ENCODE results near the gene ZBTB20. TPM values are rescaled to one million over a fixed set of nuclear protein-coding genes. Genes with fewer than 3 reads are reported as not detected.

Gene ZBTB20
- total RNA-seq, 4 donors from 2014 or later: 69.9 to 112 (median 80.8) TPM

- 58% methylated on average over 7 of the region's 7 CpGs for WGBS
- peaks cover 35 to 50% (median 38%) of the 10 kb centered on the region in 4 donors for H3K4me1 ChIP-seq
- intact Hi-C loops (cut with DNase I): no loop called here
These were observed 691.7 kb downstream of the ZBTB20 start for GRCh38 chr3:114455432-114455831.

GRCh38 chr3:114454551-114455251, 692.4 kb downstream of the ZBTB20 start:
- DNase-seq (ENCODE audit: extremely low spot score): no peak
- H3K4me3 ChIP-seq: peak overlapping the region; percentile 48 to 62 (median 59)
- 7% methylated on average over 12 of the region's 12 CpGs for WGBS
- intact Hi-C loops (cut with DNase I): no loop called here
- H3K27me3 ChIP-seq: no peaks in the 10 kb centered on the region
- no peaks in the 10 kb centered on the region for H3K9me3 ChIP-seq
- peaks cover 35 to 50% (median 38%) of the 10 kb centered on the region in 4 donors for H3K4me1 ChIP-seq
- peak overlapping the region; percentile 52 to 68 (median 64) for H3K27ac ChIP-seq (replicated peaks in 1 of 4)
- TF ChIP-seq POLR2A (IDR thresholded peaks at IDR 0.05; ENCODE audit: low read depth) (no peak), CTCF (IDR thresholded peaks at IDR 0.05) (peak in 2 of 3 experiments; percentile 9 to 40)
- H3K36me3 ChIP-seq: no peaks in the 10 kb centered on the region

More at GRCh38 chr3:114455432-114455831, 691.7 kb downstream of the ZBTB20 start:
- Histone ChIP-seq H3K36me3 (no peaks in the 10 kb centered on the region), H3K27ac (replicated peaks in 1 of 4) (peak overlapping the region in 3 of 4 donors; percentile 52 to 68 (median 62)), H3K9me3 (no peaks in the 10 kb centered on the region), H3K4me3 (peak overlapping the region; percentile 48 to 62 (median 59)), H3K27me3 (no peaks in the 10 kb centered on the region)
- DNase-seq (ENCODE audit: extremely low spot score): no peak
- TF ChIP-seq POLR2A (IDR thresholded peaks at IDR 0.05; ENCODE audit: low read depth): no peak
- TF ChIP-seq EP300 (IDR thresholded peaks at IDR 0.05): no peak
- TF ChIP-seq CTCF (IDR thresholded peaks at IDR 0.05): no peak
- no peak for TF ChIP-seq POLR2AphosphoS5 (IDR thresholded peaks at IDR 0.05)

- Histone ChIP-seq H3K4me1 (peaks cover 29 to 50% (median 38%) of the 10 kb centered on the region in 4 donors), H3K9me3 (no peaks in the 10 kb centered on the region), H3K27me3 (no peaks in the 10 kb centered on the region), H3K4me3 (peak overlapping the region in 2 of 4 donors; percentile 57 to 62), H3K36me3 (no peaks in the 10 kb centered on the region), H3K27ac (replicated peaks in 1 of 4) (peak overlapping the region in 3 of 4 donors; percentile 52 to 68 (median 66))
- DNase-seq (ENCODE audit: extremely low spot score): no peak
- TF ChIP-seq EP300 (IDR thresholded peaks at IDR 0.05) (no peak), POLR2AphosphoS5 (IDR thresholded peaks at IDR 0.05) (no peak), CTCF (IDR thresholded peaks at IDR 0.05) (no peak), POLR2A (IDR thresholded peaks at IDR 0.05; ENCODE audit: low read depth) (no peak)
- 93% methylated on average over 2 of the region's 2 CpGs for WGBS
- intact Hi-C loops (cut with DNase I): no loop called here
These were observed 693.7 kb downstream of the ZBTB20 start for GRCh38 chr3:114453361-114453780.

GRCh38 chr3:114452937-114453336, 694.2 kb downstream of the ZBTB20 start:
- Histone ChIP-seq H3K27ac (replicated peaks in 1 of 4) (peak overlapping the region in 2 of 4 donors; percentile 55 to 68), H3K4me3 (no peak overlapping the region), H3K9me3 (no peaks in the 10 kb centered on the region), H3K36me3 (no peaks in the 10 kb centered on the region), H3K4me1 (peaks cover 29 to 54% (median 36%) of the 10 kb centered on the region in 4 donors), H3K27me3 (no peaks in the 10 kb centered on the region)
- WGBS: 83% methylated on average over 2 of the region's 2 CpGs
- no peak for TF ChIP-seq POLR2A (IDR thresholded peaks at IDR 0.05; ENCODE audit: low read depth)
- intact Hi-C loops (cut with DNase I): no loop called here
- no peak for DNase-seq (ENCODE audit: extremely low spot score)

GRCh38 chr3:114452256-114452655, 694.8 kb downstream of the ZBTB20 start:
- no peaks in the 10 kb centered on the region for H3K9me3 ChIP-seq
- peaks cover 33 to 61% (median 40%) of the 10 kb centered on the region in 4 donors for H3K4me1 ChIP-seq
- intact Hi-C loops (cut with DNase I): no loop called here
- TF ChIP-seq POLR2A (IDR thresholded peaks at IDR 0.05; ENCODE audit: low read depth) (no peak), POLR2AphosphoS5 (IDR thresholded peaks at IDR 0.05) (no peak), CTCF (IDR thresholded peaks at IDR 0.05) (no peak), EP300 (IDR thresholded peaks at IDR 0.05) (no peak)
- no peak overlapping the region for H3K4me3 ChIP-seq
- peak overlapping the region in 3 of 4 donors; percentile 55 to 62 (median 60) for H3K27ac ChIP-seq (replicated peaks in 1 of 4)
- WGBS: 80% methylated on average over 1 of the region's 1 CpG
- DNase-seq (ENCODE audit: extremely low spot score): no peak
- H3K27me3 ChIP-seq: no peaks in the 10 kb centered on the region
- no peaks in the 10 kb centered on the region for H3K36me3 ChIP-seq

All from esophagus muscularis mucosa (tissue), 4 donors.